Esophagus (tissue), 2 donors: Measurements from ENCODE around the gene PAN3. TPM values are rescaled to one million over a fixed set of nuclear protein-coding genes. Genes with fewer than 3 reads are reported as not detected.

ENCODE experiments used
- H3K27ac ChIP-seq, 2 donors: one replicate each; pipeline ENCODE4 v1.5.1; 2013; ENCODE audit warnings: low read depth in 2 of 2, mild to moderate bottlenecking in 2 of 2, inconsistent platforms in 1 of 2, low read length in 1 of 2, moderate library complexity in 1 of 2
- H3K27me3 ChIP-seq, 2 donors: one replicate each; pipeline ENCODE4 v1.6.1; 2013; ENCODE audit warnings: low read length in 2 of 2, control low read depth in 1 of 2, mild to moderate bottlenecking in 1 of 2; ENCODE audit not compliant: insufficient read depth in 2 of 2, control insufficient read depth in 1 of 2
- H3K36me3 ChIP-seq, 2 donors: one replicate each; pipeline ENCODE4 v1.6.1; 2013; ENCODE audit warnings: low read length in 1 of 2; ENCODE audit not compliant: control insufficient read depth in 2 of 2, insufficient read depth in 2 of 2
- H3K4me1 ChIP-seq, 2 donors: one replicate each; pipeline ENCODE4 v1.6.1; 2013; ENCODE audit warnings: low read length in 1 of 2; ENCODE audit not compliant: control insufficient read depth in 2 of 2, insufficient read depth in 2 of 2
- H3K4me3 ChIP-seq, 2 donors: one replicate each; pipeline ENCODE4 v1.5.1; 2013; ENCODE audit warnings: low read length in 2 of 2, mild to moderate bottlenecking in 2 of 2, low read depth in 1 of 2, moderate library complexity in 1 of 2
- H3K9me3 ChIP-seq, 2 donors: one replicate each; pipeline ENCODE4 v1.6.1; 2013; ENCODE audit warnings: mild to moderate bottlenecking in 2 of 2, low read depth in 1 of 2, low read length in 1 of 2, moderate library complexity in 1 of 2; ENCODE audit not compliant: control insufficient read depth in 2 of 2, insufficient read depth in 1 of 2
- WGBS, 2 donors: extraction: QIAGEN DNeasy Blood & Tissue Kit; methylation state at CpG; one replicate each; pipeline ENCODE4 v1.1.7; 2013; 5-methylcytosine and 5-hydroxymethylcytosine counted together
- polyA plus RNA-seq, 2 donors: library from polyadenylated mRNA; stranded (reverse); fragments of 200-250 nt; gene quantifications; one replicate each; pipeline ENCODE4 v1.2.3, GENCODE V29; 2013
- donor health status: healthy with polysubstance abuse.
- donor health status: Bipolar disorder and iron deficiency.

Gene PAN3
- polyA plus RNA-seq, 2 donors, result 7.0 to 13.2 TPM

- H3K27me3 ChIP-seq, result no peaks in the 10 kb centered on the region
- no peak overlapping the region for H3K4me3 ChIP-seq
- no peak overlapping the region for H3K27ac ChIP-seq
- H3K36me3 ChIP-seq, result no peaks in the 10 kb centered on the region
- 57 to 58% methylated on average over 2 of the region's 2 CpGs for WGBS, 2 donors
- no peaks in the 10 kb centered on the region for H3K4me1 ChIP-seq
- H3K9me3 ChIP-seq, result no peaks in the 10 kb centered on the region
These were observed 186.7 kb downstream of the PAN3 start for GRCh38 chr13:28325022-28325421.

GRCh38 chr13:28326056-28326455 is 187.7 kb downstream of the PAN3 start:
- Histone ChIP-seq H3K27ac (no peak overlapping the region), H3K4me3 (no peak overlapping the region), H3K4me1 (no peaks in the 10 kb centered on the region), H3K27me3 (no peaks in the 10 kb centered on the region), H3K9me3 (no peaks in the 10 kb centered on the region), H3K36me3 (no peaks in the 10 kb centered on the region)
- 64 to 69% methylated on average over 2 of the region's 2 CpGs for WGBS, 2 donors

GRCh38 chr13:28327373-28328270 is 189.3 kb downstream of the PAN3 start:
- WGBS, 2 donors, result 84 to 89% methylated on average over 14 of the region's 14 CpGs
- no peaks in the 10 kb centered on the region for H3K4me1 ChIP-seq
- no peaks in the 10 kb centered on the region for H3K9me3 ChIP-seq
- H3K27me3 ChIP-seq, result no peaks in the 10 kb centered on the region
- H3K4me3 ChIP-seq, result no peak overlapping the region
- H3K27ac ChIP-seq, result no peak overlapping the region
- H3K36me3 ChIP-seq, result no peaks in the 10 kb centered on the region

DNA sequence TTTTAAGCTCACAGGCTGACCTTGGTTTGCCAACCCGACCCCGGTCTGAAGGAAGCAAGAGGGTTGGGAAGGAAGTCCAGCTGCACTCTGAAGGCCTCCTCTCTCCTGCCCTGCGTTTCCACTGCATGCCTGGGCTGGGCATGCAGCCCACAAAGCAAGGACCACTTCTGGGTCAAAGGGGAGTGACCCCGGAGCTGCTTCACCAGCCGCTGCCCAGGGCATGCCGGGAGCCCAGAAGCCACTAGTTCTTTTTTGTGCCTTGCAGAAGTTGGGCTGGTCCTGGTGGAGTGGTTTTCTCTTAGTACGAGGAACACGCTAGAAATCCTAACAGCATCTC is 189.9 kb downstream of the PAN3 start:
- no peak overlapping the region for H3K4me3 ChIP-seq
- 87% methylated on average over 8 of the region's 8 CpGs for whole genome bisulfite sequencing, 2 donors
- no peak overlapping the region for H3K27ac ChIP-seq

GRCh38 chr13:28329395-28330158 is 191.2 kb downstream of the PAN3 start:
- H3K27ac ChIP-seq, result no peak overlapping the region
- H3K9me3 ChIP-seq, result no peaks in the 10 kb centered on the region
- no peaks in the 10 kb centered on the region for H3K27me3 ChIP-seq
- H3K36me3 ChIP-seq, result no peaks in the 10 kb centered on the region
- no peak overlapping the region for H3K4me3 ChIP-seq
- H3K4me1 ChIP-seq, result no peaks in the 10 kb centered on the region
- 69 to 70% methylated on average over 17 of the region's 17 CpGs for WGBS, 2 donors

More for the DNA sequence above, 189.9 kb downstream of the PAN3 start:
- Histone ChIP-seq H3K27me3 (no peaks in the 10 kb centered on the region), H3K9me3 (no peaks in the 10 kb centered on the region), H3K36me3 (no peaks in the 10 kb centered on the region), H3K4me1 (no peaks in the 10 kb centered on the region)

- H3K4me1 ChIP-seq, result no peaks in the 10 kb centered on the region
- 78% methylated on average over 2 of the region's 2 CpGs for WGBS, 2 donors
- no peak overlapping the region for H3K27ac ChIP-seq
- H3K36me3 ChIP-seq, result no peaks in the 10 kb centered on the region
- H3K9me3 ChIP-seq, result no peaks in the 10 kb centered on the region
- H3K4me3 ChIP-seq, result no peak overlapping the region
- H3K27me3 ChIP-seq, result no peaks in the 10 kb centered on the region
These were observed 195.0 kb downstream of the PAN3 start for GRCh38 chr13:28333204-28333881.

GRCh38 chr13:28336193-28336657 is 197.9 kb downstream of the PAN3 start:
- Histone ChIP-seq H3K9me3 (no peaks in the 10 kb centered on the region), H3K4me3 (no peak overlapping the region), H3K4me1 (no peaks in the 10 kb centered on the region), H3K36me3 (no peaks in the 10 kb centered on the region), H3K27me3 (no peaks in the 10 kb centered on the region), H3K27ac (no peak overlapping the region)
- WGBS, 2 donors, result 64 to 72% methylated on average over 3 of the region's 3 CpGs

DNA sequence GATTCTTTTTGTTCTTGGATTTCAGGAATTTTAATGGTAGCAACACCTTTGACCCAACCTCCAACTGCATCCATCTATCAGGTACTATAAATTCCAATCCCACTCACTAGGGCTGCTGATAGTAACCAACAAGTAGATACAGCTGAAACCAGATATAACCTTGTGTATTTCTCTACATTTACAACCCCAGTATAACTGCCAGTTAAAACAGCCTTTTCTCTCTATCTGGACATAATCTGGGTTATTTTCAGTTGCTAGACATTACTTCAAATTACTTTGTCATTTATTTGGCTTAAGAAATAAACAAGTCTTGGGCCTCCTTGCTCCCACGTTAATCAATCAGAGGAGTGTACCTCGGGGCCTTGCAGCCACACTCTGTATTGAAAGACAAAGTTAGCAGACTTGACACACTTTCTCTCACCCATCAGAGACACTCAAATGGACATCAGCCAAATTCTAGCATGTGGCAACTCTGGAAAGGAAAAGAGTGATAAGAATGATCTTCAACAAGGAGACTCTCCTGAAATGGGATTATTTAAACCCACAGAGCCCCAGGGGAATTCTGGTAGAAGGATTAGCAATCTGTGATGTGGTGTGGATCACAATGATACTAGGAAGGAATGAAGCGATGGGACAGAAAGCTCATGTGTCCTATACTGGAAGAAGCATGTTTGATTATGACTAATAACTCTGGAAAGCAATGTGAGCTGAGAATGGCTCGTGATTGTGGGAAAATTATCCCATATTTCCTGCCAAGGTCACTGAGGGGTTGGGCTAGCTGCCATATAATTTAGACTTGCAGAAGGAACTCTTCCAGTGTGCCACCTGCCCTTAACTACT is 199.0 kb downstream of the PAN3 start:
- Histone ChIP-seq H3K27ac (no peak overlapping the region), H3K4me1 (no peaks in the 10 kb centered on the region), H3K27me3 (no peaks in the 10 kb centered on the region), H3K9me3 (no peaks in the 10 kb centered on the region), H3K36me3 (no peaks in the 10 kb centered on the region), H3K4me3 (no peak overlapping the region)
- 31 to 41% methylated on average over 4 of the region's 4 CpGs for WGBS, 2 donors
